T-helper 17 cell (primary cell): ENCODE data around the gene RCBTB2. TPM values are rescaled to one million over a fixed set of nuclear protein-coding genes. Genes with fewer than 3 reads are reported as not detected.
A peak's percentile ranks its signal among the peaks of the same experiment; 100 is the strongest.
"Not testable (repeated sequence)": the region's sequence is repeated elsewhere in the genome, so short reads cannot be mapped to it uniquely, and the experiment has no call there.

Source experiments
- ATAC-seq: fragments of 150-1000 bp; cut with Tn5 transposase; 2 replicates; pipeline ENCODE4 v1.10.0; 2021; ENCODE audit warnings: mild to moderate bottlenecking, moderate library complexity
- DNase-seq, 3 donors: peaks; one replicate each; pipeline versions ENCODE4 v3.0.0 to v3.0.0-alpha.2; 2020 to 2021
- H3K9me3 ChIP-seq: one replicate; pipeline ENCODE4 v1.7.0; 2013; ENCODE audit warnings: low read length, mild to moderate bottlenecking; ENCODE audit not compliant: control insufficient read depth, poor library complexity, severe bottlenecking
- H3K27ac Mint-ChIP-seq: one replicate; pipeline ENCODE4 v1.8.0; 2022; ENCODE audit warnings: mild to moderate bottlenecking, moderate library complexity, mixed read lengths
- H3K27me3 Mint-ChIP-seq: one replicate; pipeline ENCODE4 v1.8.0; 2022; ENCODE audit warnings: mixed read lengths
- H3K36me3 Mint-ChIP-seq: one replicate; pipeline ENCODE4 v1.8.0; 2022; ENCODE audit warnings: low read depth, mixed read lengths
- H3K4me1 Mint-ChIP-seq: one replicate; pipeline ENCODE4 v1.8.0; 2022; ENCODE audit warnings: mild to moderate bottlenecking, mixed read lengths
- H3K4me3 Mint-ChIP-seq: one replicate; pipeline ENCODE4 v1.8.0; 2022; ENCODE audit warnings: mild to moderate bottlenecking, moderate library complexity, mixed read lengths
- total RNA-seq, 4 donors: library from RNA in 2 of 4; stranded (reverse) in 2 of 4; gene quantifications; one replicate each; pipeline ENCODE4 v1.2.3 and lab custom pipeline; 2022 to 2026

Gene RCBTB2
- total RNA-seq, 2 donors from 2014 or later: 12.5 to 13.7 TPM

DNA sequence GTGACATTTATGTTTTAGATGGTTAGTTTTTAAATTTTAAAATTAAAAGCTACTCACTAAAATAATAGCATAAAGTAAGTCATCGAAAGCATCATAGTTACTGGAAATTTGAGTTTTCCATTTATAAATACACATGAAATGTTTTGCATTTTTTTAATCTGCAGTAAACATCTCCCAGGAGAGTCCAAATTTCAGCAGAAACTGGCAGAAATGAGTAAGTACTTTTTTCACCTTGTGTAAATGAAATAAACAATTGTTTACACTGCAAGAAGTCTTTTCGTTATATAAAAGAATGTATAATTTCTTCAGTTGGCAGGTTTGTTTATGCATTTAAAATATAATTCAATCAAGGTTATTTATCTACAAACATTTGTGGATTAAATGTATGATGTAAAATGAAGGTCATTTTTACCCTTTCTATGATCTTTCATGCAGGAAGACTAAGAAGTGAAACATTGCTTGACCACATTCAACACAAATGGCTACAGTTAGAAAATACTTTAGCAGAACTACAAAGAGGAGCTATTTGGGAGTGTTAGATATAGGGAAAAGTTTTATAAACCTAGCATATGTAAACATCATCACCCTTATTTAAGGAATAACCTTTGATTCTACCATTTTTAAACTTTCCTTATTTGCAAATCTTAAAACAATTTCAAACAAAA, 55.6 kb downstream of the RCBTB2 start:
- Mint-ChIP-seq H3K4me3 (no peak overlapping the region), H3K4me1 (peaks cover 3% of the 10 kb centered on the region), H3K27ac (no peak overlapping the region), H3K36me3 (peaks cover 2% of the 10 kb centered on the region), H3K27me3 (no peaks in the 10 kb centered on the region)
- no peaks in the 10 kb centered on the region for H3K9me3 ChIP-seq
- DNase-seq: no peak
- no peak for ATAC-seq

DNA sequence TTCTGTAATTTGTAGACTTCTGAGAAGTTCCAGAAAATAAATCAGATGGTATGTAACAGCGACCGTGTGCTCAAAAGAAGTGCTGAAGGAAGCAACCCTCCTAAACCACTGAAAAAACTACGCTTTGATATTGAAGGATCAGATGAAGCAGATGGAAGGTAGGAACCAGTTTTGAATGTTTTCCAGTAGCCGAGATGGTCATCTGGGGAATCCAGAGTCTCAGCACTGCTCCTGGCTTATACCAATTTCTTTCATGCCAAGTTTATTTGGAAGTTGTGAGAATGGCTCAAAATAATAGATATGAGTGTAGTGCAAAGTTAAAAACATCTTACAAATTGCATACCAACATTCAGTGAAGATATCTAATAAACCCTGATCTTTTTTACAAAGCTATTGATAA, 56.2 kb downstream of the RCBTB2 start:
- Mint-ChIP-seq H3K4me3 (no peak overlapping the region), H3K4me1 (peaks cover 2% of the 10 kb centered on the region), H3K36me3 (peaks cover 2% of the 10 kb centered on the region), H3K27ac (peak overlapping the region; percentile 39), H3K27me3 (no peaks in the 10 kb centered on the region)
- no peak for DNase-seq
- ATAC-seq: no peak
- H3K9me3 ChIP-seq: no peaks in the 10 kb centered on the region

DNA sequence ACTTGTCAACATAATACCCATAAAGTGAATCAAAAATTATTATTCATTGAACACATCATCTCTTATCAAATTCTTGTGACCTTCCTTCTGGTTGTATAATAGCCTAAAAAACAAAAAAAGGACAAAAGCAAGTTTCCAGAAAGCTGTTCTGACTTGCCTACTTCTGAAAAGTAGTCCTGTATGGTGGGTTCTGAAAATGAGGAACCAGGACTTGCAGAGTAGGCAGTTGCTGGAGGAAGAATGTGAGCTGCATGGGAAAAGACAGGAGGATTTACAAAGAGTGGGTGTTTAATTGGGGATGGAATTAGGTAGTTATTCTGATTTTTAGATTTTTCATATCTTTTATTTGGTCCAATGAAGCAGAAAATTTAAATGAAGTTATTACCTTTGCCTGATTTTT, 56.7 kb downstream of the RCBTB2 start:
- peaks cover 2% of the 10 kb centered on the region for H3K4me1 Mint-ChIP-seq
- DNase-seq (no peak), ATAC-seq (no peak)
- H3K4me3 Mint-ChIP-seq: no peak overlapping the region
- H3K9me3 ChIP-seq: no peaks in the 10 kb centered on the region
- peaks cover 2% of the 10 kb centered on the region for H3K36me3 Mint-ChIP-seq
- H3K27ac Mint-ChIP-seq: peak overlapping the region; percentile 39
- no peaks in the 10 kb centered on the region for H3K27me3 Mint-ChIP-seq

DNA sequence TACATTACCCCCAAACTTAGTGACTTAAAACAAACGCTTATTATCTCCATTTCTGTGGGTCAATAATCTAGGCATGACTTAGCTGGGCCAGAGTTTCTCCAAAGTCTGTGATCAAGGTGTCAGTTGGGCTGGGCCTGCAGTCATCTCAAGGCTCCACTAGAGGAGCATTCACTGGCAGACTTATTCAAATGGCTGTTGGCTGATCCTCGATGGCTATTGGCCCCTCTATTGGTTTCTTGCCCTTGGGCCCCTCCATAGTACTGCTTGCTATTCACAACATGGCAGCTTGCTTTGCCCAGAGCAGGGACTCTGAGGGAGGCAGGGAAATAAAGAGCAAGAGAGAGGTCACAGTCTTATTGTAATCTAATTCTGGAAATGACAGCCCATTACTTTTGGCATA, 57.6 kb downstream of the RCBTB2 start:
- DNase-seq (no peak), ATAC-seq (no peak)
- H3K36me3 Mint-ChIP-seq: peaks cover 2% of the 10 kb centered on the region
- no peak overlapping the region for H3K27ac Mint-ChIP-seq
- peaks cover 2% of the 10 kb centered on the region for H3K4me1 Mint-ChIP-seq
- no peaks in the 10 kb centered on the region for H3K9me3 ChIP-seq
- no peaks in the 10 kb centered on the region for H3K27me3 Mint-ChIP-seq
- H3K4me3 Mint-ChIP-seq: no peak overlapping the region

DNA sequence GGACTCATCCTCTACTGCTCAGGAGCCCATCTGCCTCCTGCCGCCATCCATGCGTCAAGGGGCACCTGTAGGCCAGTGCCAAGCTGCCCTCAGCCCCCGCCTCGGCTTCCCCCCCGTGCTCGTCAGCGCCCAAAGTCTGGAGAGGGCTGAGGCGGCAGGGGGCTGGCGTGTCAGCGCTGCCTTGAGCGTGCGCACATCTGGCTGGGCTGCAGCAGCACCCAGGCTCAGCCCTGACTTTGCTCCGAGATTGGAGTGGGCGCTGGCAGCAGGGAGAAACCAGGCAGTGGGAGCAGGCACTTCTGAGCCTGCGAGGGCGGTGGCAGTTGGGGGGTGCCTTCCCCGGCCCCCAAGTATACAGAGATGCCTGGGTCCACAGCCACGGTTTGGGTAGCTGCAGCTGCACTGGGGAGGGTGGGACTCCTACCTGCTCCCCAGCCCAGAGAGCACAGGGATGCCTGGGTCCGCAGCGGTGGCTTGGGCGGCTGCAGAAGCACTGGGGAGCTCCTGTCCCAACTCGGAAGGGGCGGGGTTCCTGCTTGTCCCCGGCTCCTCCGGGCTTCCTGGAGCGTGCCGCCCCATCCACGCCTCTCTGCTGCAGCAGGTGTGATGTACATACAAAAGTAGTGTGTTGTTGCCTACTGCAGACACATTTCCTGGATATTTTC, 75.2 kb downstream of the RCBTB2 start:
- ATAC-seq (no peak), DNase-seq (no peak)
- Mint-ChIP-seq H3K4me1 (peaks cover 4% of the 10 kb centered on the region), H3K36me3 (peaks cover 15% of the 10 kb centered on the region), H3K27ac (no peak overlapping the region), H3K27me3 (no peaks in the 10 kb centered on the region), H3K4me3 (no peak overlapping the region)
- H3K9me3 ChIP-seq: no peaks in the 10 kb centered on the region

DNA sequence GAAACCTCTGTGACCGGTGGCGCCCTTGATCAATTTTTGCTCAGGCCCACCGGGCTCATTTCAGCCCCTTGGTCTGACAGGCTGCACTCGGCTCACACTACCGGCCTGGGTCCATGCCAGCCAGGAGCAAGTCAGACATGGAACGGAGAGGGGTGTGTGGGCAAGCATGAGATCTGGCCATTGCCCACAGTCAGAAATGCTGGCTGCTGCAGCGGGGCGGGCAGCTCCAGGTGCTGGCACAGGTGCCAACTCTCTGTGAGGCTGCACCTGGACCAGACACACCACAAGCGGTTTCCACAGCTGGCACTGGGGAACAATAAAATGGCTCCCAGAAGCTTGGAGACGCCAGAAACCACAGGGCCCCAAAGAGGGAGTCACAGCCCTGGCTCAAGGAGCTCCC, 76.3 kb downstream of the RCBTB2 start:
- Mint-ChIP-seq H3K27me3 (no peaks in the 10 kb centered on the region), H3K4me1 (peaks cover 6% of the 10 kb centered on the region), H3K4me3 (no peak overlapping the region), H3K27ac (no peak overlapping the region), H3K36me3 (peaks cover 18% of the 10 kb centered on the region)
- ATAC-seq (no peak), DNase-seq (no peak)
- no peaks in the 10 kb centered on the region for H3K9me3 ChIP-seq

DNA sequence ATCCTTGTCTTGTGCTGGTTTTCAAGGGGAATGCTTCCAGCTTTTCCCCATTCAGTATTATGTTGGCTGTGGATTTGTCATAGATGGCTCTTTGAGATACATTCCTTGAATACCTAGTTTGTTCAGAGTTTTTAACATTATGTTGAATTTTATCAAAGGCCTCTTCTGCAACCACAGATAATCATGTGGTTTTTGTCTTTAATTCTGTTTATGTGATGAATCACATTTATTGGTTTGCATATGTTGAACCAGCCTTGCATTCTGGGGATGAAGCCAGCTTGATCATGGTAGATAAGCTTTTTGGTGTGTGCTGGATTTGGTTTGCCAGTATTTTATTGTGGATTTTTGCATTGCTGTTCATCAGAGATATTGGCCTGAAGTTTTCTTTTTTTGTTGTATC, 81.7 kb downstream of the RCBTB2 start:
- H3K27ac Mint-ChIP-seq, H3K36me3 Mint-ChIP-seq, H3K27me3 Mint-ChIP-seq, H3K4me1 Mint-ChIP-seq, ATAC-seq, H3K9me3 ChIP-seq, DNase-seq, H3K4me3 Mint-ChIP-seq: not testable (repeated sequence)

DNA sequence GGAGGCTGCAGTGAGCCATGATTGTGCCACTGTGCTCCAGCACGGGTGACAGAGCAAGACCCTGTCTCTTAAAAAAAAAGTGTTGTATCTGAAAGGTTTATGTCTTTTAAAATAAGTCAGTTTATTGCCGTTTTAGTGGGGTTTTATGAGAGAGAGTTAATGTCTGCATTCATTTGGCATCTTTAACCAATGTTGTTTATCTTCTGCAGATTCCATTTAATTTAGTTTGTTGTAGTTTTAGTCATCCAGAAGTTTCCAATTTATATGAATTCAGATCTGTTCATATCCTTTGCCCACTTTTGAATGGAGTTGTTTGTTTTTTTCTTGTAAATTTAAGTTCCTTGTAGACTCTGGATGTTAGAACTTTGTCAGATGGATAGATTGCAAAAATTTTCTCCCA, 83.2 kb downstream of the RCBTB2 start:
- H3K9me3 ChIP-seq: no peaks in the 10 kb centered on the region
- peaks cover 7% of the 10 kb centered on the region for H3K36me3 Mint-ChIP-seq
- H3K4me1 Mint-ChIP-seq: peaks cover 8% of the 10 kb centered on the region
- no peak for ATAC-seq
- H3K27me3 Mint-ChIP-seq: no peaks in the 10 kb centered on the region
- H3K4me3 Mint-ChIP-seq: no peak overlapping the region
- DNase-seq: no peak
- no peak overlapping the region for H3K27ac Mint-ChIP-seq

DNA sequence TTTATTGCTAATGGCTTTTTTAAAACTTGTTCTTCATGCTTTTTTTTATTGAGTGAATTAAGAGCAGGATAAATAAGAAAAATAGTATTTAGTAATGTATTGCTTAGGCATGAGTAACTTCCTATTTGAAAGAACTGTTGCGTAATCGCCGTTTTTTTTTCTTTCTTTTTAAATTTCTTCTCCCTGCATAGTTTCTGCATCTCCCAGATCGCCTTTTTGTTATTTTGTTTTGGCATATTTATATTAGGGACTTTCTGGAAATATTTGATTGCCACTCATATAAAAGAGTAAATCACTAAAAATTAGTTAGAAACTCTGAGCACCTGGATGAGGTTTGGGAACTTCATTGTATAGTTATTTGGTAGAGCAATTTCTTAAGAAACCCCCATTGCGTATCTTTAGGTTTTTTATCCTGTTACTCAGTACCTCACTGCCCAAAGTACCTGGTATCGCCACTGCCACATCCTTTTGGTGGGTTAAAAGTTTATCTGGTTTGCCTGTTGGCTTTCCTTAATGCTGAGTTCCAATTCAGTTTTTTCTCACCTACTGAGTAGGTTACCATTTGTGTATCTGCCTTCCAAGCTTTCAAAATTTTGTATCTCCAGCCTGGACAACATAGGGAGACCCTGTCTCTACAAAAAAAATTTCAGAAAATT, 83.8 kb downstream of the RCBTB2 start:
- ATAC-seq (no peak), DNase-seq (no peak)
- peaks cover 8% of the 10 kb centered on the region for H3K4me1 Mint-ChIP-seq
- no peaks in the 10 kb centered on the region for H3K27me3 Mint-ChIP-seq
- H3K4me3 Mint-ChIP-seq: no peak overlapping the region
- no peak overlapping the region for H3K27ac Mint-ChIP-seq
- H3K9me3 ChIP-seq: no peaks in the 10 kb centered on the region
- H3K36me3 Mint-ChIP-seq: peaks cover 3% of the 10 kb centered on the region

DNA sequence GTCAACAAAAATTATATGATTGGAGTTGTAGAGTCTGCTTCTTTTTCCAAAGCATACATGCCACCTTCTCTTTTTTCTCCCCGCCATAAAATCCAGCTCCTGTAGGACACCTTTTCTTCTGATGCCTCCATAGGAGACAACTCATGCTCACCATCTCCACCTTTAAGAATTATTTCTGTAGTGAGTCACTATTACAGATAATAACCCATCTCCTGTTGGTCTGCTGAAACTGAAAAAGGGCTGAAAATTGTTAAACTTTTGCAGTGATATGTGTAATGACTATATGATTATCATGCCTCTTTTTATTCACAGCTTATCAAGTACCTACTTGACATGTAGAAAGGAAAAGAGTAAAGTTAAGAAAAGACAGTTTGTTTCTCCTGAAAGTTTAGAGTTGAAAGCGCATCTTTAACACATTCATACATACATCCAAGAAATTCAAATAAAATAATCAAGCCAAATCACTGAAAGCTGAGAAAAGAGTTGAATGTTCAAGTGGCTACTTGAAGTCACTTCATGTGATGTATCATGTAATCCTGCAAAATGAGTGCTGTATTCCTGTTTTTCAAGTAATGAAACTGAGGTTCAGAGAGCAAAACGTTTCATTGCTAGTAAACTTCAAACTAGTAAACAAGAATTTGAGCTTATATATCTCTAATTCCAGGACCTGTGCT, 84.5 kb downstream of the RCBTB2 start:
- no peaks in the 10 kb centered on the region for H3K27me3 Mint-ChIP-seq
- ATAC-seq: no peak
- H3K4me3 Mint-ChIP-seq: no peak overlapping the region
- H3K27ac Mint-ChIP-seq: no peak overlapping the region
- H3K4me1 Mint-ChIP-seq: peaks cover 8% of the 10 kb centered on the region
- DNase-seq: no peak
- peaks cover 3% of the 10 kb centered on the region for H3K36me3 Mint-ChIP-seq
- H3K9me3 ChIP-seq: no peaks in the 10 kb centered on the region

DNA sequence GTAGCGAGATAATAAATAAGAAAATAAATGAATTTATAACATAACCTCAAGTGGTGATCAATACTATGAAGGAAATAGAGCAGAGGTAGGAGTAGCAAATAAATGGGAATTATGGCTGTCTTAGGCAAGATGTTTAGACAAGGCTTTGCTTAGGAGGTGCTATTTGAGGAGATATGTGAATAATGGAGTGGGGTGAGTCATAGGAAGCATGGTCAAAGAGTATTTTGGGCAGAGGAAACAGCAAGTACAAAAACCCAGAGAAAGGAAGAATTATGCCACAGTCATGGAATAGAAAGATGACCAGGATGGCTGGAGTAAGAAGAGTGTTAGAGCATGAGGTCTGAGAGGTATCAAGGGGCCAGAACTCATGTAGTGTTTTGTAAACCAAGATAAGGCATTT, 86.4 kb downstream of the RCBTB2 start:
- DNase-seq (no peak), ATAC-seq (no peak)
- Mint-ChIP-seq H3K27me3 (no peaks in the 10 kb centered on the region), H3K4me3 (no peak overlapping the region), H3K27ac (no peak overlapping the region), H3K36me3 (no peaks in the 10 kb centered on the region), H3K4me1 (peaks cover 6% of the 10 kb centered on the region)
- H3K9me3 ChIP-seq: no peaks in the 10 kb centered on the region

DNA sequence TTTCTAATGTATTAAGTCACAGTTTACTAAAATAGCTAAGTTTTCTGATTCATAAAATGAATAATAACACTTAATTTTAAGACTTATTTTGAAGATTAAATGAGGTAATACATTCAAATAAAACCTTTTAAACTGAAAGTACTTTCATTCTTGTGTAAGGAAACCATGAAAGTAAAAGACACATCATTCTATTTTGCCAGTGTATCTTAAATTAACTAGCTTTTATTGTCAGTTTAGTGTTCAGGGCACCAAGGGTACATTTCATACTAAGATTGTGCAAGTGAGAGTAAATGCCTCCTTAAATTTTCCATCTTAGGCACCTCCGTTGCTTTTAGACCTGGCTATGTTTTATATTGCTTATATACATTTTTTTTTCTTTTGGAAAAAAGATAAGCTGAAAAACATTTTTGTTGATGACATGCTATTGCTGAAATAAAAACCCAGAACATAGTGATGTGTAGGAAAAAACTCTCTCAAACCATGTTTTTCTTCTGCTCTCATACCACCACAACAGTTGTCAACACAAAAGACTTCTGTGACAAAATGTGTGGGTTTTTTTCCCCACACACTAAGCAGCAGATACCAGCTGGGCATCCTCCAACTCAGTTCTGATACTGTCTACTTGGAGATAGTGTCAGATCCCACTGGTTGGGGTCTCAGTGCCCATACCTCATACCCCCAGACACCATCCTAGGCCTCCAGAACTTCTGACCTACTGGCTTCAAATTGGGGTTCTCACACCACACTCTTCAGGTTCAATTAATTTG, 89.3 kb downstream of the RCBTB2 start:
- Mint-ChIP-seq H3K36me3 (no peaks in the 10 kb centered on the region), H3K27me3 (no peaks in the 10 kb centered on the region), H3K27ac (peak overlapping the region; percentile 73), H3K4me1 (peaks cover 4% of the 10 kb centered on the region), H3K4me3 (no peak overlapping the region)
- DNase-seq (no peak), ATAC-seq (no peak)
- no peaks in the 10 kb centered on the region for H3K9me3 ChIP-seq
